PC-9 (cell line): ENCODE data around the gene VRTN.

Source experiments
- EZH2 ChIP-seq: fragments of 200-600 bp; sonication (generic); IDR thresholded peaks from 2 replicates; pipeline ENCODE4 v1.8.0; 2017; ENCODE audit warnings: antibody characterized with exemption, low read depth
- TF ChIP-seq, protein P1 (sequence below): fragments of 200-600 bp; sonication (generic); conservative IDR thresholded peaks from 2 replicates; pipeline ENCODE4 v1.6.1; 2017; ENCODE audit warnings: mixed run types, antibody characterized with exemption, mild to moderate bottlenecking, moderate library complexity

GRCh38 chr14:74357585-74357984 lies 9.3 kb downstream of the VRTN start:
- TF ChIP-seq, protein P1, sequence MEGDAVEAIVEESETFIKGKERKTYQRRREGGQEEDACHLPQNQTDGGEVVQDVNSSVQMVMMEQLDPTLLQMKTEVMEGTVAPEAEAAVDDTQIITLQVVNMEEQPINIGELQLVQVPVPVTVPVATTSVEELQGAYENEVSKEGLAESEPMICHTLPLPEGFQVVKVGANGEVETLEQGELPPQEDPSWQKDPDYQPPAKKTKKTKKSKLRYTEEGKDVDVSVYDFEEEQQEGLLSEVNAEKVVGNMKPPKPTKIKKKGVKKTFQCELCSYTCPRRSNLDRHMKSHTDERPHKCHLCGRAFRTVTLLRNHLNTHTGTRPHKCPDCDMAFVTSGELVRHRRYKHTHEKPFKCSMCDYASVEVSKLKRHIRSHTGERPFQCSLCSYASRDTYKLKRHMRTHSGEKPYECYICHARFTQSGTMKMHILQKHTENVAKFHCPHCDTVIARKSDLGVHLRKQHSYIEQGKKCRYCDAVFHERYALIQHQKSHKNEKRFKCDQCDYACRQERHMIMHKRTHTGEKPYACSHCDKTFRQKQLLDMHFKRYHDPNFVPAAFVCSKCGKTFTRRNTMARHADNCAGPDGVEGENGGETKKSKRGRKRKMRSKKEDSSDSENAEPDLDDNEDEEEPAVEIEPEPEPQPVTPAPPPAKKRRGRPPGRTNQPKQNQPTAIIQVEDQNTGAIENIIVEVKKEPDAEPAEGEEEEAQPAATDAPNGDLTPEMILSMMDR = no peak
- no peak for TF ChIP-seq EZH2
